GM10266 (cell line): ENCODE data around the gene OR8B12.

Experiments
- DNase-seq: peaks from one replicate; pipeline ENCODE4 v3.0.0; 2012; ENCODE audit errors: extremely low spot score
- TF ChIP-seq, protein P1 (sequence below): IDR thresholded peaks from 2 replicates; pipeline ENCODE4 v1.5.1; 2012; ENCODE audit warnings: mild to moderate bottlenecking, low read depth; ENCODE audit not compliant: control insufficient read depth, insufficient read depth; ENCODE audit errors: missing control alignments

The OR8B12 gene

DNA sequence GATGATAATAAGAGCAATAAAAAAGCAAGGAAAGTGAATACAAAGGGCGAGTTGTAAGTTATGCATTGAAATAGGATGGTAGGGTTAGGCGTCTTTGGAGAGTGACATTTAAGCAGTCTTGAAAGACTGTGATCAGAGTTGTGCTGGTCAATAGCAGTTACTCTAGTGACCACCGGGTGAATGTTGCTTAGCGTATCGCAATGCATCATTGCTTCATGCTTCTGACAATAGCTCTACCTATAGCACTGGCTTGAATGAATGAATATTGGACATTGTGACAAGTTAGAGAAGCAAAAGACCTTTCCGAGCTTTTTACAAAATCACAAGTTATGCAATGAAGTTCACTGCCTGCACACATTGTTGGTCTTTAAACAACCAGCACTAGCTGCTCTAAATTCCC, 7.7 kb upstream of the OR8B12 start:
- TF ChIP-seq, protein P1, sequence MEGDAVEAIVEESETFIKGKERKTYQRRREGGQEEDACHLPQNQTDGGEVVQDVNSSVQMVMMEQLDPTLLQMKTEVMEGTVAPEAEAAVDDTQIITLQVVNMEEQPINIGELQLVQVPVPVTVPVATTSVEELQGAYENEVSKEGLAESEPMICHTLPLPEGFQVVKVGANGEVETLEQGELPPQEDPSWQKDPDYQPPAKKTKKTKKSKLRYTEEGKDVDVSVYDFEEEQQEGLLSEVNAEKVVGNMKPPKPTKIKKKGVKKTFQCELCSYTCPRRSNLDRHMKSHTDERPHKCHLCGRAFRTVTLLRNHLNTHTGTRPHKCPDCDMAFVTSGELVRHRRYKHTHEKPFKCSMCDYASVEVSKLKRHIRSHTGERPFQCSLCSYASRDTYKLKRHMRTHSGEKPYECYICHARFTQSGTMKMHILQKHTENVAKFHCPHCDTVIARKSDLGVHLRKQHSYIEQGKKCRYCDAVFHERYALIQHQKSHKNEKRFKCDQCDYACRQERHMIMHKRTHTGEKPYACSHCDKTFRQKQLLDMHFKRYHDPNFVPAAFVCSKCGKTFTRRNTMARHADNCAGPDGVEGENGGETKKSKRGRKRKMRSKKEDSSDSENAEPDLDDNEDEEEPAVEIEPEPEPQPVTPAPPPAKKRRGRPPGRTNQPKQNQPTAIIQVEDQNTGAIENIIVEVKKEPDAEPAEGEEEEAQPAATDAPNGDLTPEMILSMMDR = no peak
- DNase-seq = no peak

DNA sequence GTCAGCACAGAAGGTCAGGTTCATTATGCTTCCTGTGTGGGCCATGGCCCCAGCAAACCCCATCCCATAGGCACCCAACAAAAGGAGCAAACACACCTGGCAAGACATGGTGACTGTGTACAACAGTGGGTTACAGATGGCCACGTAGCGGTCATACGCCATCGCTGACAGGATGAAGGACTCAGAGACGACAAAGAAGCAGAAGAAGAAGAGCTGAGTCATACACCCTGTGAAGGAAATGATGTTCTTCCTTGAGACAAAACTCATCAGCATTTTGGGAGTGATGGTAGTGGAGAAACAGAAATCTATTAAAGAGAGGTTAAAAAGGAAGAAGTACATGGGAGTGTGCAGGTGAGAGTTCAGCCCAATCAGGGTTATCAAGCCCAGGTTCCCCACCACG, 309 bp downstream of the OR8B12 start:
- DNase-seq = no peak
- TF ChIP-seq, protein P1 = no peak

DNA sequence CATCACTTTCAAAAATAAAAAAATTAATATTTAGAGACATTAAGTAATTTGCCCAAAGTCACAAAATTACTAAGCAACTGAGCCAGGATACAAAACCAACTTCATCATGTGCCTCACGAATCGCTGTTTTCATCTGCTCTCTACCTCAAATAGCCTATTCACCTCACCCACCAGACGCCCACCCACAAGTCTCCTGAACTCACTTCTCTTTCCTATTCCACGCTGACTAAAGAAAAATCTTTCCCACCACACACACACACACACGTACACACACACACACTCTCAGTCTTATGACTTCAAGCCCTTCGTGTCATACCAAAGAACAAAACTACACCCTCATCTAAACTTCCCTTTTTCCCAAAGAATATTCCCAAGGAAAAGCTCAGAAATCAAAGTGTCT, 2.2 kb downstream of the OR8B12 start:
- TF ChIP-seq, protein P1 = no peak
- no peak for DNase-seq

DNA sequence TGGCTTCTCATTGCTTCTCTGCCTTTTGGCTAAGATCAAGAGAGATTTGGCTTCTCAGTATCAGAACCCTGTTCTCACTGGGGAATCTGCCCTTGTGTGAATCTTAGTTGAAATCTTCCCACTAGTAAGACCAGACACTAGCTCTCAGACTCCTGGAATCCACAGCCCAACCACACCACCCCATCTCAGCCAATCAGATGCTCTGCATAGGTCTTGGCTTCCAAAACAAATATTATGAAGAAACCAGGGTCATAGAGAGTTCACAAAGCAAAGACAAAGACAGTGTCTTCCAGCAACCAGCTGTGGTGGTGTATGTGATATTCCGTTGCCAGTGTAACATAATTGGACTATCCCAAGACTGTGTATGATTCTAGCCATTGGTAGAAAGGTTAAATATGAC, 5.4 kb downstream of the OR8B12 start:
- TF ChIP-seq, protein P1 = no peak
- DNase-seq = no peak

DNA sequence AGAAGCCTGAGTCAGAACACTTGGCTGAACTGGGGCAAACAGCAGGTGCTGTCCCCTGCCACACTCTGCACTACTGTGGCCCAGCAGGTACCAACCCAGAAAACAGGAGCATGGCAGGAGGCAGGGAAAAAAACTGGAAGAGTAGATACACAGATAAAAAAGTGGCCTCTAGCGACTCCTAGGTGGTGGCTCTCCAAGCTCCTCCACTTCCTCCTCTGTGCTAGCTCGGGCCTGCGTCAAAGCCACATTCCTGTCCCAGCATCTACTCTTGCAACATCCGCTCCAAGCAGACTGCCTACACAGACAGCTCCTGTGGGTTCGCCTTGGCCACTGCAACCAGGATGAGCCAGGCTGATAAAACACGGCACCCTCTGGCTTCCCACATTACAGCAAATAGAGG, 6.9 kb downstream of the OR8B12 start:
- DNase-seq = no peak
- TF ChIP-seq, protein P1 = no peak

DNA sequence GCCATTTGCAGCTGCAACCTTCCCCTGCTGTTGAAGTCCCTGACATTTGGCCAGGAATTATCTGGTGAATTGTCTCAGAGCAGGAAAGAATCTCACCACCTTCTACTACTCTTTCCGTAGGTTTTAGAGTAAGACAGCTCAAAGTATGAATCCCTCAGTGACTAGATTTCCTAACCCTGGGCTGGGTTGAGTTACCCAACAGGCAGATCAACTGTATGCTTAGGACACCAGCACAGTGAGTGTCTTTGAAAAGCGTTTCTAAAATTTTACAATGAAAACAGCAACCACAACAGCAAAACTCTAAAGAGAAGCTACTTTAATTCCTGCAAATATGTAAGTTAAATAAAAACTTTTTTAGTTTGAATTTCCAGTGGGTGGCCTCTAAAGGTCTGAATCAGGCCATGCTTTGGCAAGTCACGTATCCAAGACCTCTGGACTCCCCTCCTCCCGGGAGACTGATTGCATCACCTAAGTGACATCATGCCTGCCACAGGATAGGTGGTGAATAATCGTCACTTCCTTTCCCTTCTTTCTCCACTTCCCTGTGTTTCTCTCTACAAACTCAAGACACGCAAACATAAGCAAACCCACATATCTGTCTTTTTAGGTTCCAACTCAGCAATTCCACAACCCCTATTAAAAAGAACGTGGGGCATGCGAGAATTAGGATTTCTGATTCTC, 7.8 kb downstream of the OR8B12 start:
- DNase-seq = no peak
- TF ChIP-seq, protein P1 = no peak

DNA sequence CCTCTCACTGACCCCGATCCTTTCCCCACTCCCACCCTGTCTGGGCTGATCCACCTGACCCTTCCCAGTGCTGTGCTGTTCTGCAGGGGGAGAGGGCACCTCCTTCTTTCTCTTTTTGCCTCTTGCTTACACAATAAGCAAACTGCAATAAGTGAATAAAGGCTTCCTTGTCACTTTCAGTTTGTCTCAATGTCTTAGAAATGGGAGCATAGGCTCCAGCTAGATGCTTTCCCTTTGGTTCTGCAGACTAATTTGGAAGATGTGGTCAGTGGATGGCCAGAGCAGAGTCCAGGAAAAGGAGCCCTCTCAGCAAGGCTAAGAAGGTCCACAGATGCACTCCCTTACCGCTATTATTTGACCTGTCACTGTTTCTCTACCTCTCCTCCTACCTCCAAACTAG, 9.4 kb downstream of the OR8B12 start:
- no peak for DNase-seq
- TF ChIP-seq, protein P1 = no peak
